SK-N-SH treated with all-trans-retinoic acid at 6 μM for 48 hours (cell line): ENCODE results near the gene PDZD2.

Experiments
- ARNTL ChIP-seq: fragments of 450-650 bp; formaldehyde crosslinking; IDR thresholded peaks from 2 replicates; pipeline ENCODE4 v1.5.0; 2020; ENCODE audit warnings: low read depth, mild to moderate bottlenecking, moderate library complexity, borderline replicate concordance
- PATZ1 ChIP-seq: fragments of 250-450 bp; sonication (Bioruptor Pico); IDR thresholded peaks from 2 replicates; pipeline ENCODE4 v1.8.0; 2020; ENCODE audit warnings: mild to moderate bottlenecking, moderate library complexity, borderline replicate concordance
- SNAI2 ChIP-seq: fragments of 250-450 bp; sonication (Bioruptor Pico); IDR thresholded peaks from 2 replicates; pipeline ENCODE4 v1.5.0; 2020; ENCODE audit warnings: mild to moderate bottlenecking, moderate library complexity

- TF ChIP-seq PATZ1 (CRISPR knock-in tag) (no peak), SNAI2 (CRISPR knock-in tag) (no peak), ARNTL (CRISPR knock-in tag) (no peak)
Observed at GRCh38 chr5:32068561-32068960, 429.6 kb downstream of the PDZD2 start.
